RCC 7860 (cell line): ENCODE data around the gene OR8J1.
"Not testable (repeated sequence)": the region's sequence is repeated elsewhere in the genome, so short reads cannot be mapped to it uniquely, and the experiment has no call there.

Source experiments
- DNase-seq: peaks from one replicate; pipeline ENCODE4 v3.0.0-alpha.2; 2015; ENCODE audit warnings: low spot score
- FAIRE-seq: peaks from 2 replicates; lab custom pipeline; 2012; peaks lifted over from hg19 to GRCh38; lab: Jason Lieb, UNC

The OR8J1 gene

GRCh38 chr11:56353991-56354390, at the start of gene OR8J1:
OR8J1 (plus strand) TSS chr11:56354291; CDS start chr11:56360247, 5,956 bp downstream.
- DNase-seq (no peak), FAIRE-seq (no peak)

- no peak for DNase-seq
- FAIRE-seq = no peak
These were observed 46.3 kb upstream of the OR8J1 start for GRCh38 chr11:56307836-56308235.

- FAIRE-seq = no peak
- DNase-seq = no peak
These were observed 39.2 kb upstream of the OR8J1 start, which contains the start of gene OR8K3 for GRCh38 chr11:56314844-56315243. OR8K3 (plus strand) TSS chr11:56315144; CDS start chr11:56318307, 3,163 bp downstream.

- DNase-seq = no peak
These were observed 22.1 kb upstream of the OR8J1 start for GRCh38 chr11:56331861-56332491.

GRCh38 chr11:56333156-56333555, 20.9 kb upstream of the OR8J1 start:
- no peak for DNase-seq
- no peak for FAIRE-seq

More at GRCh38 chr11:56331861-56332491, 22.1 kb upstream of the OR8J1 start:
- no peak for FAIRE-seq

GRCh38 chr11:56340289-56340688, 13.8 kb upstream of the OR8J1 start:
- DNase-seq (no peak), FAIRE-seq (no peak)

- no peak for FAIRE-seq
- DNase-seq = no peak
These were observed 8.4 kb upstream of the OR8J1 start, which contains the start of gene OR8K1 for GRCh38 chr11:56345739-56346138. OR8K1 (plus strand) TSS chr11:56346039; CDS start chr11:56346039, 0 bp downstream.

GRCh38 chr11:56375324-56375723, 21.2 kb downstream of the OR8J1 start, which contains the start of gene OR8U1:
OR8U1 (plus strand) TSS chr11:56375624; CDS start chr11:56375624, 0 bp downstream.
- FAIRE-seq = no peak
- no peak for DNase-seq

GRCh38 chr11:56380120-56380519, 26.0 kb downstream of the OR8J1 start:
- FAIRE-seq (no peak), DNase-seq (no peak)

- DNase-seq (no peak), FAIRE-seq (no peak)
These were observed 40.3 kb downstream of the OR8J1 start for GRCh38 chr11:56394381-56394780.

- FAIRE-seq (no peak), DNase-seq (no peak)
These were observed 42.0 kb downstream of the OR8J1 start for GRCh38 chr11:56396047-56396446.

GRCh38 chr11:56401858-56402461, 47.9 kb downstream of the OR8J1 start:
- not testable (repeated sequence) for FAIRE-seq, DNase-seq

GRCh38 chr11:56404393-56404792, 50.3 kb downstream of the OR8J1 start:
- DNase-seq = no peak
- FAIRE-seq = no peak

GRCh38 chr11:56410801-56411200, 56.7 kb downstream of the OR8J1 start:
- no peak for DNase-seq
- no peak for FAIRE-seq
